ENCODE data around the gene IL34.
"Not testable (repeated sequence)": the region's sequence is repeated elsewhere in the genome, so short reads cannot be mapped to it uniquely, and the experiment has no call there.

The IL34 gene

GRCh38 chr16:70659546-70659945 is 13.2 kb downstream of the IL34 start:
- DNase-seq: no peak

- DNase-seq: no peak
These were observed 13.8 kb downstream of the IL34 start for GRCh38 chr16:70659953-70660671.

- DNase-seq: no peak
These were observed 14.5 kb downstream of the IL34 start for GRCh38 chr16:70660672-70661350.

GRCh38 chr16:70661534-70661917 is 15.2 kb downstream of the IL34 start:
- no peak for DNase-seq

DNA sequence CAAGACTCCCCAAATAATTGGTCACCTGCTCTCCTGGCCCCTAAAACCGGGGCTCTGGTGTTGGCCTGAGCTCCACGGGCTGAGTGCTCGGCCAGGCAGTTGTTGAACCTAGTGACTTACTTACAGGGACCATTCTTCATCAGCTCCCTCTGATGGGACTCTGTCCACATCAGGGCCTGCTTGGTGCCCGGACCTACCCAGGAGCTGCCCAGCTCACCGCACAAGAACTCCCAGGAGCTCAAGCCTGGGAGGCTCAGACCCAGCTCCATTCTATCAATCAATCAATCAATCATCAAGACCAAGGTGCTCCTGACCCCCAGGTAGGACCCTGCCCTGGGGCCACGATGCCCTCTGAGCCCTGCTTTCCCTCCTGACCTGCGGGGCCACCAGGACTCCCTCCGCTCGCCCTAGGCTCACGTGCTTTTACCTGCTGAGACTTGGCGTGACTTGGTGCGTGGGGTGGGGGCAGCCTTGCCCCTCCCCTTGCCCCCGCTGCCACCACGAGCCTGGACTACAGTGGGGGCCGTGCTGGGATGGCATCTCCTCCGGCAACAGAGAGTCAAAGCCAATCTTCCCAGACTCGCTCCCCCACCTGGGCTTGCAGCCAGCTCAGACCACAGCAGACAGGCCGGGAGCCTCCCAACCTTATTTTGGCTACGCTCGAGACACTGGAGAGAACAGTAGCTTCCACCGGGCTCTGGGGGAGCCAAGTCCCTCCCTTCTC is 15.7 kb downstream of the IL34 start:
- no peak for DNase-seq

- DNase-seq: no peak
These were observed 16.7 kb downstream of the IL34 start for GRCh38 chr16:70662991-70663523.

DNA sequence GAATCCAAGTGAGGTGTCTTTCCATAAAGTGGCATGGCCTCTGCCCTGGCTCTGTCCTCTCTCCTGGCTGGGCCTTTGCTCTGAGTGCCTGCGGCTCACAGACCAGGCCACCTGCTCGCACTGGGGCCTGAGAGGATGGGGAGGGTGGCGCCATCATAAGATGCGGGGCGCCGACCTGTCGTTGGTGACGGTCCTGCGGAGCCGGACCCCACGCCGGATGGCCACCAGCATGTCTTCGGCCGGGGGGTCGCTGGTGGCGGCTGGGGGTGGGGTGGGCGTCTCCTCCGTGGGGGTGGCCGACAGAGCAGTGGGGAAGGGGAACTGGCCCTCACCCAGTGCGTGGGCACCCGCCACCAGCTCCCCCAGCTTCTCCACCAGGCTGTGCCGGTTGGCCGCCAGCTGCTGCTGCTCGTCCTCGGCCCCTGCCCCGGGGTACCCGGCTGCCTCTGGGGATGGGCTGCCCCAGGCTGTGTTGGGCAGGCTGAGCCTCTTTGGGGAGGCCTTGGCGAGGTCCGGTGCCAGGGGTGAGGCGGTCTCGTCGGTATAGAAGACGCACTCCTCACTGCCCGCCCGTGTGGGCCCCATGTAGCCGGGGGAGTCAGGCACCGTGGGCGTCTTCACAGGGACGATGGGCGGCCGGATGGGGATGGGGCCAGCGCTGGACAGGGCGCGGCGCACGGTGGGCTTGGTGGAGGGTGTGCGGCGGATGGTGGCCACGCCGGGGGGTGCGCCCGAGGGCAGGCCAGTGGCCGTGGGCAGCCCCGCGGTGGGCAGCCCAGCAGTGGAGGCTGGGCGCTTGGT is 17.4 kb downstream of the IL34 start:
- DNase-seq: no peak

GRCh38 chr16:70664325-70665112 is 18.2 kb downstream of the IL34 start:
- no peak for DNase-seq

GRCh38 chr16:70665113-70665694 is 18.8 kb downstream of the IL34 start:
- no peak for DNase-seq

DNA sequence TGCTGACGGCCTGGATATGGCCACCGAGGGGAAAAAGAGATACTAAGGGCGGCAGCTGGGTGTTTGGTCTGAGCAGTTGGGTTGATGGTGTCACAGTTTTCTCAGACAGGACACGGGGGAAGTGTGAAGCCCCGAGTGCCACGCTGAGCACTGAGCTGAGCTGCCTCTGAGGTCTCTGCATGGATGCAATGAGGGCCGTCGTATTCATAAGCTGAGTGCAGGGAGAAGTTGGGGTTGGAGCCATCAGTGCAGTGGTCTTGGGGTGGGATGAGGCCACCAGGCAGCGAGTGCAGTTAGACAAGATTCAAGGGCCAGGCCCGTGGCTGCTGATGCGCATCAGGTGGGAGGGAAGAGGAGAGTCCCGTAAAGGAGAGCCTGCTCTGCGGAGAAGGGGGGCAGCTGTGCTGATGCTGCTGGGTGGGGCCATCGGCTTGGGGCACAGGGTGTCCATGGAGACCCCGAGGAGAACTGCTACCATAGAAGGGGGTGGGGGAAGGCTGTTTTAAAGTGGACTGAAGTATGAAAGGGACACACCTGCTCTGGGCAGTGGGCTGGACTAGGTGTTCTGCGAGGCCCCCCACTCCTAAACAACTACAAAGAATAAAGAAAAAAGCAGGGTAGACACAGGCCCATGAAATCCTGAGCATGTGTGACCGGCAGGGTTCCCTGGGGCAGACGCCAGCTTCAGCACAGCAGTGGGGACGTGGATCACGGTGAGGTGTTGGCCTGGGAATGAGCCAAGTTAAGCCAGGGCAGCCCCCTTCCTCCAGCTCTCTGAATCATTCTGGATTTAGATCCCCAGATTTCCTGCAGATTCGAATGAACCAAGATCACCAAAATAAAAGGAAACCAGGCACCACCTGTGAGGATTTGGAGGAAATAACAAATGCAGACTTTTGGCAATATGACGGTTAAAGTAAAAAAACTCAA is 19.7 kb downstream of the IL34 start:
- DNase-seq: no peak

- no peak for DNase-seq
These were observed 23.8 kb downstream of the IL34 start for GRCh38 chr16:70670175-70670574.

- not testable (repeated sequence) for DNase-seq
These were observed 24.6 kb downstream of the IL34 start for GRCh38 chr16:70670938-70671337.

DNA sequence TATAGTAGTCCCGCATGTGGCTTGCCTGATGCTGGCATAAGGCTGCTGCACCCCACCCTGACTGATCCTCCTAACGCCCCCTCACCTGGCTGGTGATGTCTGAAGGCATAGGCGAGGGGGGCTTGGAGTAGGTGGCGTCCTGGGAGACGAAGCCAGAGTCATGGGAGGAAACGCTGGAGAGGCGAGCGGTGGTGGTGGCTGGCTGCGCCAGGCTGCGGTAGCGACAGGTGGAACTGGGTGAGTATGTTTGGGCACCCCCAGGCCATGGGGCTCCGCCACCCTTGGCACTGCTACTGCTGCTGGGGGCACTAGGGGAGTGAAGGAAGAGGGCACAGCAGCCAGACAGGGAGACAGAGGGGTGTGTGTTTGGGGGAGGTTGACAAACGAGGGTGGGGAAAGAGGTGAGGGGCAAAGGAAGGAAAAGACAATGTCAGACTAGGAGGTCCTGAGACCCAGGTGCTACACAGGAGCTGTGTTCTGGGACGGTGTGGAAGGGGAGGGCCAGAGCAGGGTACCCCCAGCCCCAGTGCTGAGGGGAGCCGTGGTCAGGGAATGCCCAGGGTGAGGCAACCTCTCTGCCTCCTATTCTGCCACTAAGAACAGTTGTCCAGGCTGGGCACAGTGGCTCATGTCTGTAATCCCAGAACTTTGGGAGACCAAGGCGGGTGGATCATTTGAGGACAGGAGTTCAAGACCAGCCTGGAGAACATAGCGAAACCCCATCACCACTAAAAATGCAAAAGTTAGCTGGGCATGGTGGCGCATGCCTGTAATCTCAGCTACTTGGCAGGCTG is 28.1 kb downstream of the IL34 start:
- no peak for DNase-seq

GRCh38 chr16:70675851-70676513 is 29.6 kb downstream of the IL34 start:
- no peak for DNase-seq

- no peak for DNase-seq
These were observed 30.5 kb downstream of the IL34 start for GRCh38 chr16:70676675-70677498.

DNA sequence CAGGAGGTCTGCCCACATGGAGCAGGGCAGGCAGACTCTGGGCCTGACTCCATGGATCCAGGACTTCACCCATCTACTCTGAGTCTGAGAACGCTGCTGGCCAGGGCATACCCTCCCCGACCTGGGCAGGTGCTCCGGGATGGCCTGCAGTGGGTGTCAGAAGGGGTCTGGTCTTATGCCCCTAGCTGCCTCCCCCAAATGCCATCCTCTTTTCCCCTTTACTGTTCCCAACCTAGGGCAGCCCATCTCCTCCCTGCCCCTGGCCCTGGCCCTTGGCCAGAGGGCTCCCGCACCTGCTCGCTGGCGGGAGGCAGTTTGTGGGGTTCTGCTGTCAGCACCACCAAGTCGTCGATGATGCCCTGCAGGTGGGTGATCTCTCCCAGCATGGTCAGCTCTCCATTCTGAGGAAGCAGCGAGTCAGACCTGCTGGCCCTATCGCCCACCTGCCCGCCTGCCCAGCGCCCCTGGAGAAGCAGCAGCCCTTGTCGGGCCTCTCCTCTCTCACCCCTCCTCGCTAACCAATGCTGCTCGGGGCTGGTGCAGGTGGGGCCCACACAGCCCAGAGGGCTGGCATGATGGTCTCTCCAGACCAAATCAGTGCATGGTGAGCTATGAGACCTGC is 31.3 kb downstream of the IL34 start:
- no peak for DNase-seq

GRCh38 chr16:70678121-70678897 is 31.9 kb downstream of the IL34 start:
- no peak for DNase-seq
